CD4-positive, CD25-positive, alpha-beta regulatory T cell (primary cell): ENCODE data around the gene EIF2B2. TPM values are rescaled to one million over a fixed set of nuclear protein-coding genes. Genes with fewer than 3 reads are reported as not detected.

Experiments
- ATAC-seq, 2 donors: fragments of 150-1000 bp; cut with Tn5 transposase; one replicate each; pipeline ENCODE4 v1.10.0; 2021; ENCODE audit warnings: low read depth in 2 of 2, moderate number of reproducible peaks in 2 of 2, moderate library complexity in 1 of 2
- DNase-seq, 3 donors: peaks; one replicate each; pipeline versions ENCODE4 v3.0.0 to v3.0.0-alpha.2; 2012 to 2022; ENCODE audit warnings: mixed read lengths in 1 of 3
- H3K27ac ChIP-seq: one replicate; pipeline ENCODE4 v1.7.0; 2013; ENCODE audit warnings: mild to moderate bottlenecking, low read length; ENCODE audit not compliant: insufficient read depth, poor library complexity, severe bottlenecking
- H3K27me3 ChIP-seq: one replicate; pipeline ENCODE4 v1.7.0; 2013; ENCODE audit warnings: low read length; ENCODE audit not compliant: control insufficient read depth, insufficient read depth
- H3K36me3 ChIP-seq: one replicate; pipeline ENCODE4 v1.7.0; 2013; ENCODE audit warnings: mild to moderate bottlenecking, low read length, moderate library complexity; ENCODE audit not compliant: control insufficient read depth, insufficient read depth
- H3K4me1 ChIP-seq: 2 replicates; pipeline ENCODE4 v1.7.0; 2013; ENCODE audit warnings: mild to moderate bottlenecking, low read length; ENCODE audit not compliant: insufficient read depth, control insufficient read depth, poor library complexity, severe bottlenecking
- H3K4me3 ChIP-seq: one replicate; pipeline ENCODE4 v1.7.0; 2013; ENCODE audit warnings: low read depth, mild to moderate bottlenecking, low read length, moderate library complexity
- H3K9me3 ChIP-seq, 2 experiments: 1 replicate in 1 of 2; 2 replicates in 1 of 2; pipeline ENCODE4 v1.7.0; 2013; ENCODE audit warnings: low read length in 2 of 2, mild to moderate bottlenecking in 1 of 2, moderate library complexity in 1 of 2; ENCODE audit not compliant: control insufficient read depth in 2 of 2
- H3K27ac Mint-ChIP-seq, 3 donors: one replicate each; pipeline ENCODE4 v1.8.0; 2020 to 2022; ENCODE audit warnings: mild to moderate bottlenecking in 3 of 3, mixed read lengths in 3 of 3, moderate library complexity in 2 of 3
- H3K27me3 Mint-ChIP-seq: one replicate; pipeline ENCODE4 v1.8.0; 2022; ENCODE audit warnings: mild to moderate bottlenecking, mixed read lengths
- H3K36me3 Mint-ChIP-seq: one replicate; pipeline ENCODE4 v1.8.0; 2020; ENCODE audit warnings: mixed read lengths
- H3K4me1 Mint-ChIP-seq, 4 donors: one replicate each; pipeline ENCODE4 v1.8.0; 2020 to 2022; ENCODE audit warnings: mixed read lengths in 4 of 4, mild to moderate bottlenecking in 1 of 4
- H3K4me3 Mint-ChIP-seq, 4 donors: one replicate each; pipeline ENCODE4 v1.8.0; 2020 to 2022; ENCODE audit warnings: mild to moderate bottlenecking in 4 of 4, mixed read lengths in 4 of 4, moderate library complexity in 3 of 4
- H3K9me3 Mint-ChIP-seq, 7 donors: one replicate each; pipeline ENCODE4 v1.8.0; 2020 to 2022; ENCODE audit warnings: mixed read lengths in 7 of 7, mild to moderate bottlenecking in 3 of 7, moderate library complexity in 2 of 7
- polyA plus RNA-seq, 4 donors: library from polyadenylated mRNA; unstranded; fragments of 300-500 nt; fragmentation: Illumina TruSeq; gene quantifications; one replicate each; pipeline ENCODE4 v1.2.3, GENCODE V29; 2021
- total RNA-seq: library from RNA; stranded (reverse); gene quantifications from one replicate; pipeline ENCODE4 v1.2.3, GENCODE V29; 2022

The EIF2B2 gene
- total RNA-seq (24.2 TPM), polyA plus RNA-seq (10 to 100 TPM; 39.9 to 61.6 (median 49.8) TPM)

GRCh38 chr14:75002392-75003249 lies at the start of gene EIF2B2:
EIF2B2 (plus strand) TSS chr14:75002921; CDS start chr14:75002991, 70 bp downstream.
- Histone ChIP-seq H3K36me3 (peaks cover 25% of the 10 kb centered on the region), H3K27me3 (peaks cover 2% of the 10 kb centered on the region), H3K4me3 (peak within 1 kb of the TSS; percentile 86), H3K27ac (peak within 1 kb of the TSS; percentile 89), H3K4me1 (peaks cover 33% of the 10 kb centered on the region), H3K9me3 (no peaks in the 10 kb centered on the region)
- H3K4me1 Mint-ChIP-seq, result peaks cover 21 to 54% (median 38%) of the 10 kb centered on the region in 4 donors
- H3K36me3 Mint-ChIP-seq, result peaks cover 30% of the 10 kb centered on the region
- DNase-seq (peak; percentile 98 to 100 (median 99)), ATAC-seq (peak; percentile 96 to 97)
- peaks cover 0 to 2% (median 0%) of the 10 kb centered on the region in 7 donors for H3K9me3 Mint-ChIP-seq
- H3K27me3 Mint-ChIP-seq, result peaks cover 20% of the 10 kb centered on the region
- H3K4me3 Mint-ChIP-seq, result peak within 1 kb of the TSS; percentile 95 to 100 (median 99)
- peak within 1 kb of the TSS; percentile 95 to 98 (median 98) for H3K27ac Mint-ChIP-seq

GRCh38 chr14:74953686-74954085 lies 49.0 kb upstream of the EIF2B2 start:
- no peaks in the 10 kb centered on the region for H3K9me3 Mint-ChIP-seq
- no peak overlapping the region for H3K27ac ChIP-seq
- no peaks in the 10 kb centered on the region for H3K9me3 ChIP-seq
- no peak overlapping the region for H3K27ac Mint-ChIP-seq
- H3K27me3 Mint-ChIP-seq, result peaks cover 33% of the 10 kb centered on the region
- H3K4me1 ChIP-seq, result peaks cover 11% of the 10 kb centered on the region
- H3K4me3 Mint-ChIP-seq, result peak overlapping the region in 1 of 4 donors; percentile 1
- no peak for ATAC-seq
- H3K4me3 ChIP-seq, result no peak overlapping the region
- H3K36me3 ChIP-seq, result no peaks in the 10 kb centered on the region
- no peaks in the 10 kb centered on the region for H3K36me3 Mint-ChIP-seq
- no peaks in the 10 kb centered on the region for H3K4me1 Mint-ChIP-seq
- H3K27me3 ChIP-seq, result no peaks in the 10 kb centered on the region
- no peak for DNase-seq

GRCh38 chr14:74954232-74954946 lies 48.3 kb upstream of the EIF2B2 start:
- no peaks in the 10 kb centered on the region for H3K36me3 Mint-ChIP-seq
- no peaks in the 10 kb centered on the region for H3K9me3 Mint-ChIP-seq
- DNase-seq, result no peak
- H3K4me3 Mint-ChIP-seq, result no peak overlapping the region
- no peak for ATAC-seq
- H3K27ac Mint-ChIP-seq, result no peak overlapping the region
- no peaks in the 10 kb centered on the region for H3K4me1 Mint-ChIP-seq
- H3K27me3 ChIP-seq, result no peaks in the 10 kb centered on the region
- peaks cover 11% of the 10 kb centered on the region for H3K4me1 ChIP-seq
- H3K27me3 Mint-ChIP-seq, result peaks cover 33% of the 10 kb centered on the region
- H3K4me3 ChIP-seq, result no peak overlapping the region
- H3K9me3 ChIP-seq, result no peaks in the 10 kb centered on the region
- H3K27ac ChIP-seq, result no peak overlapping the region
- H3K36me3 ChIP-seq, result no peaks in the 10 kb centered on the region

GRCh38 chr14:74954947-74955228 lies 47.8 kb upstream of the EIF2B2 start:
- Histone ChIP-seq H3K4me1 (peaks cover 11% of the 10 kb centered on the region), H3K27me3 (no peaks in the 10 kb centered on the region), H3K36me3 (no peaks in the 10 kb centered on the region), H3K27ac (no peak overlapping the region), H3K4me3 (no peak overlapping the region), H3K9me3 (no peaks in the 10 kb centered on the region)
- H3K27me3 Mint-ChIP-seq, result peaks cover 31% of the 10 kb centered on the region
- H3K9me3 Mint-ChIP-seq, result no peaks in the 10 kb centered on the region
- no peaks in the 10 kb centered on the region for H3K4me1 Mint-ChIP-seq
- no peak overlapping the region for H3K27ac Mint-ChIP-seq
- H3K4me3 Mint-ChIP-seq, result peak overlapping the region in 2 of 4 donors; percentile 41
- DNase-seq (no peak), ATAC-seq (no peak)
- no peaks in the 10 kb centered on the region for H3K36me3 Mint-ChIP-seq

- Histone ChIP-seq H3K4me1 (peaks cover 11% of the 10 kb centered on the region), H3K36me3 (no peaks in the 10 kb centered on the region), H3K27me3 (no peaks in the 10 kb centered on the region), H3K4me3 (no peak within 1 kb of the TSS), H3K9me3 (no peaks in the 10 kb centered on the region), H3K27ac (no peak within 1 kb of the TSS)
- H3K4me3 Mint-ChIP-seq, result peak within 1 kb of the TSS in 3 of 4 donors; percentile 41 to 77 (median 62)
- H3K36me3 Mint-ChIP-seq, result no peaks in the 10 kb centered on the region
- no peaks in the 10 kb centered on the region for H3K9me3 Mint-ChIP-seq
- no peaks in the 10 kb centered on the region for H3K4me1 Mint-ChIP-seq
- peaks cover 27% of the 10 kb centered on the region for H3K27me3 Mint-ChIP-seq
- peak in 1 of 3 donors; percentile 27 for DNase-seq
- H3K27ac Mint-ChIP-seq, result no peak within 1 kb of the TSS
- peak in 1 of 2 donors; percentile 22 for ATAC-seq
Observed at GRCh38 chr14:74955229-74956026, 47.3 kb upstream of the EIF2B2 start, which contains the start of gene PGF. PGF (minus strand) TSS chr14:74955597; CDS start chr14:74955242, 355 bp downstream.

- no peaks in the 10 kb centered on the region for H3K9me3 Mint-ChIP-seq
- no peaks in the 10 kb centered on the region for H3K36me3 Mint-ChIP-seq
- no peaks in the 10 kb centered on the region for H3K4me1 Mint-ChIP-seq
Observed at GRCh38 chr14:74956027-74956279, 46.8 kb upstream of the EIF2B2 start.

GRCh38 chr14:74956280-74957072 lies 46.2 kb upstream of the EIF2B2 start:
- Histone ChIP-seq H3K36me3 (no peaks in the 10 kb centered on the region), H3K4me1 (peaks cover 11% of the 10 kb centered on the region), H3K27ac (no peak overlapping the region), H3K27me3 (no peaks in the 10 kb centered on the region), H3K4me3 (no peak overlapping the region), H3K9me3 (no peaks in the 10 kb centered on the region)
- Mint-ChIP-seq H3K4me3 (peak overlapping the region; percentile 2 to 77 (median 48)), H3K36me3 (no peaks in the 10 kb centered on the region), H3K27me3 (peaks cover 27% of the 10 kb centered on the region), H3K4me1 (no peaks in the 10 kb centered on the region), H3K9me3 (peaks cover 0 to 2% (median 0%) of the 10 kb centered on the region in 7 donors), H3K27ac (no peak overlapping the region)
- DNase-seq, result no peak
- ATAC-seq, result peak in 1 of 2 donors; percentile 26

More at GRCh38 chr14:74956027-74956279, 46.8 kb upstream of the EIF2B2 start:
- Histone ChIP-seq H3K4me1 (peaks cover 11% of the 10 kb centered on the region), H3K4me3 (no peak overlapping the region), H3K27ac (no peak overlapping the region), H3K27me3 (no peaks in the 10 kb centered on the region), H3K9me3 (no peaks in the 10 kb centered on the region), H3K36me3 (no peaks in the 10 kb centered on the region)
- no peak overlapping the region for H3K27ac Mint-ChIP-seq
- peak overlapping the region in 3 of 4 donors; percentile 24 to 57 (median 55) for H3K4me3 Mint-ChIP-seq
- peaks cover 27% of the 10 kb centered on the region for H3K27me3 Mint-ChIP-seq
- ATAC-seq (no peak), DNase-seq (no peak)
